ENCODE data around the gene ABCF2. TPM values are rescaled to one million over a fixed set of nuclear protein-coding genes. Genes with fewer than 3 reads are reported as not detected.
A peak's percentile ranks its signal among the peaks of the same experiment; 100 is the strongest.

The ABCF2 gene
- total RNA-seq, 1 donor from 2014 or later, result 78.8 TPM

GRCh38 chr7:151174246-151175046, 52.6 kb downstream of the ABCF2 start:
- no peak for DNase-seq (ENCODE audit: low read depth, low spot score)

- DNase-seq (ENCODE audit: low read depth, low spot score), result no peak
Observed at GRCh38 chr7:151173386-151174245, 53.4 kb downstream of the ABCF2 start.

GRCh38 chr7:151172273-151173141, 54.5 kb downstream of the ABCF2 start:
- DNase-seq (ENCODE audit: low read depth, low spot score), result peak; percentile 17

- DNase-seq (ENCODE audit: low read depth, low spot score), result no peak
Observed at GRCh38 chr7:151168787-151169162, 58.2 kb downstream of the ABCF2 start.

DNA sequence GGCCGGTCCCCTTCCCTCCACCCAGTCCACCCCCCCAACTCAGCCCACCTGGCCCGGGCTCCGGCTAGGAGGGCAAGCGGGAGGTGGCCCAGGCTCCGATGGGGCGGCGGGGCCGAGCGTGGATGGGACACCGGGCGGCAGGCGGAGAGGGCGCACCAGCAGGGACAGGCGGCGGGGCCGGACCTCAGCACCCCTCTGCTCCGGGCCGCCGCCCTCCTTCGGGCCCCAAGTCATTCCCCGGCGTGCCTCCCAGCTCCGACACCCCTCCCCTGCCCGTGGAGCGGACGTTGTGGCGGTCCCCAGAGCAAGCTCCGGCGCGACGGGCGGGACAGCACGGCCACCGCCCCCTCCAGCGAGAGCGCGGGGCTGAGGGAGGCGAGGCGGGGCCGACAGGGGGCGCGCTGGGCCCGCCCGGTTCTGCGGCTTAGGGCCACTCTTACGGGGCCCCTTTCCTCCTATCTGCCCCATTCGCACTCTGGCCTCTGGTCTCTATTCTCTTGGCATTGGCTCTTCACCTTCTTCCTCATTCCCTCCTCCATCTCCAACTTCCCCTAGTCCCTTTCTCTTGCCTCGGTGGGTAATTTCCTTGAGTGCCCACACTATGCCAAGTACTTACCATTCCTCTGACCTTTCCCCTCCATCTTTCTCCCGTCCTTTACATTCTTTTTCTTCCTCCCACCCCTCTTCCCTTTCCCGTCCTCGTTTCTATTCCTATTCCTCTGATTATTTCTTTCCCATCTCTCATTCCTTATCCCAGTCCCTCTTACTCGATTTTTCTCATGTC, 58.8 kb downstream of the ABCF2 start:
- no peak for DNase-seq (ENCODE audit: low read depth, low spot score)

DNA sequence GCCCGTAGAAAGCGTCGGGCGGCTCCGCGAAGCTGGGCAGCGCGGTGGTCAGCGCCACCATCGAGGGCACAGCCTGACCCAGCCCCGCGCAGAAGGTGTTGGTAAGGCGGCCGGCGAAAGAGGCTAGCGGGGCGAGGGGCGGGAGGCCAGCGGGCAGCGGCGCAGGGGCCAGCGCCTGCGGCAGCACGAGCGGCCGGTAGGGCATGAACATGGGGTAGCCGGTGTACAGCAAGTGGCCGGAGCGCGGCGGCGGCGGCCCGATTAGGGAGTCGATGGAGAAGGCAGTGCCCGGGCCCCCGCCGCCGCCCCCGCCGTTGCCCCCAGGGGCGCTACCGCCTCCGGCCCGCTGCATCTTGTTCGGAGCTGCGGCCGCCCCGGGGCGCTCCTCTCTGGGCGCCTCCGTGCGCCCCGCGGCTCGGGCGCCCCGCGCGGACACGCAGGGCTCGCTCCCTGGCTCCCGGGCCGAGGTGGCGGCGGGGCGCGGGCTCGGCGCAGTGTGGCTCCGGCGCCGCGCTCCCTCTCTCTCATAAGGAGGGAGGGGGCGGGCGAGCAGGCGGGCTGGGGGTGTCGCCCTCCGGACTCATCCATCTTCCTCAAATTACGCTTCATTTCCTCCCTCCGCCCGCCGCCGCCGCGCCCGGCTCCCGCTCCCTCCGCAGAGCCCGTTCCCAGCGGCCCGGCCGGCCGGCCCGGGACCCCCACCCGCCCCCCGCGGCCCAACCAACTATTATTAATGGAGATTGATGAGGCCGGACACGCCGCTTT, 59.6 kb downstream of the ABCF2 start, which contains the start of gene GBX1:
GBX1 (minus strand) TSS at position 498 of the 765 bp plus-strand sequence; CDS start at position 352, 146 bp downstream.
- DNase-seq (ENCODE audit: low read depth, low spot score), result no peak

DNA sequence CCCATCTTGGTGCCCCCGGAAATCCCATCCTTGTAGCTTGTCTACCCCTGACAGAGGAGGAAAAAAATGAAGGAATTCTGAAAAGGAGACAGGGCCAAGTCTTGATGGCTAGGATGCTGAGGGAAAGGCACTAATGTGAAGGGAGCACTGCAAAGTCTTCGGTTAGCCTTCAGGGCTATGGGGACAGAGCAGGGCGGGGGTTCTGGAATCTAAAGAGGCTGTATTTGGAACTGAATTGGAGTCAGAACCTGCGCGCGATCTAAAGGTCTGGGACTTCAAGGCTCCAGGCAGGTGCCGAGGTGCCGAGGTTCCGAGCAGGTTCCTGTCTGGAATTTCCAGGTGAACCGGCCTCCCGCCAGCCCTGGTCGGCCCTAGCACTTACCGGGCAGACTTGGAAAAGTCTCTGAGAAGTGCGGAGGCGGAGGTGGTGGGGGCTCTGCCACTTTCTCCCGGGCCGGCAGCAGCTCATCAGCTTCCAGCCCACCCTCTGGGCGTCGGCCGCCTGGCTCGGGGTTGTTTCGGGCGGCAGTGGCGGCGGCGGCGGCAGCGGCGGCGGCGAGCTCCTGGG, 60.3 kb downstream of the ABCF2 start:
- DNase-seq (ENCODE audit: low read depth, low spot score), result no peak

Other genes with a start within 250 kb of the ABCF2 start
- 0.07 TPM in 1 of 2 replicates, not detected in the other for gene KCNH2, start 248.9 kb downstream of the ABCF2 start, total RNA-seq
- gene NOS3, start 236.2 kb downstream of the ABCF2 start, total RNA-seq, result 58.3 and 67.0 TPM in 2 replicates
- gene ATG9B, start 202.7 kb downstream of the ABCF2 start, total RNA-seq, result under 0.01 TPM in 1 of 2 replicates, not detected in the other
- gene ABCB8, start 198.8 kb downstream of the ABCF2 start, total RNA-seq, result 26.4 and 37.9 TPM in 2 replicates
- gene ASIC3, start 178.7 kb downstream of the ABCF2 start, total RNA-seq, result 0.07 TPM in 2 replicates
- 18.2 and 19.1 TPM in 2 replicates for gene CDK5, start 169.3 kb downstream of the ABCF2 start, total RNA-seq
- 64.6 and 79.7 TPM in 2 replicates for gene SLC4A2, start 167.6 kb downstream of the ABCF2 start, total RNA-seq
- gene FASTK, start 146.4 kb downstream of the ABCF2 start, total RNA-seq, result 67.0 and 75.0 TPM in 2 replicates
- 18.0 and 19.6 TPM in 2 replicates for gene TMUB1, start 143.7 kb downstream of the ABCF2 start, total RNA-seq
- 52.1 and 61.4 TPM in 2 replicates for gene AGAP3, start 140.7 kb downstream of the ABCF2 start, total RNA-seq
- not detected in 2 replicates for gene GBX1, start 59.5 kb downstream of the ABCF2 start, total RNA-seq
- gene ASB10, start 40.0 kb downstream of the ABCF2 start, total RNA-seq, result not detected in 2 replicates
- not detected in 2 replicates for gene H2BK1, start 16.7 kb downstream of the ABCF2 start, total RNA-seq
- 57.7 and 71.3 TPM in 2 replicates for gene CHPF2, start 5.3 kb upstream of the ABCF2 start, total RNA-seq
- gene SMARCD3, start 21.5 kb upstream of the ABCF2 start, total RNA-seq, result 3.8 and 6.7 TPM in 2 replicates
- gene NUB1, start 114.6 kb upstream of the ABCF2 start, total RNA-seq, result 37.1 and 45.3 TPM in 2 replicates
- not detected in 2 replicates for gene WDR86, start 182.8 kb upstream of the ABCF2 start, total RNA-seq
- gene CRYGN, start 212.9 kb upstream of the ABCF2 start, total RNA-seq, result not detected in 2 replicates